Nephron (organoid): ENCODE data around the gene MAGI1.

Source experiments
- H3K27ac Mint-ChIP-seq, 3 experiments: 2 replicates each; pipeline ENCODE4 v1.8.0; 2020; ENCODE audit warnings: mixed read lengths in 3 of 3, mild to moderate bottlenecking in 2 of 3, moderate library complexity in 1 of 3
- H3K27me3 Mint-ChIP-seq: 2 replicates; pipeline ENCODE4 v1.8.0; 2021; ENCODE audit warnings: low read depth, mild to moderate bottlenecking, moderate library complexity, mixed read lengths
- H3K36me3 Mint-ChIP-seq: 2 replicates; pipeline ENCODE4 v1.8.0; 2020; ENCODE audit warnings: low read depth, mixed read lengths
- H3K4me1 Mint-ChIP-seq: 2 replicates; pipeline ENCODE4 v1.8.0; 2020; ENCODE audit warnings: mixed read lengths
- H3K4me3 Mint-ChIP-seq, 3 experiments: 2 replicates each; pipeline ENCODE4 v1.8.0; 2020; ENCODE audit warnings: mild to moderate bottlenecking in 3 of 3, mixed read lengths in 3 of 3, moderate library complexity in 2 of 3
- H3K9me3 Mint-ChIP-seq: 2 replicates; pipeline ENCODE4 v1.8.0; 2020; ENCODE audit warnings: mixed read lengths
- CTCF ChIP-seq, 3 experiments: fragments of 200-600 bp; sonication (generic); IDR thresholded peaks; one replicate each; pipeline ENCODE4 v1.5.0; 2021; ENCODE audit warnings: antibody characterized with exemption in 3 of 3; ENCODE audit not compliant: unreplicated experiment in 3 of 3

MAGI1 gene

GRCh38 chr3:65967451-65967850, 71.3 kb downstream of the MAGI1 start:
- Mint-ChIP-seq H3K4me3 (no peak overlapping the region), H3K9me3 (no peaks in the 10 kb centered on the region), H3K4me1 (peaks cover 9% of the 10 kb centered on the region), H3K36me3 (no peaks in the 10 kb centered on the region), H3K27ac (no peak overlapping the region), H3K27me3 (no peaks in the 10 kb centered on the region)
- no peak for TF ChIP-seq CTCF (IDR thresholded peaks at IDR 0.05; ENCODE audit: unreplicated experiment in 3 of 3)

- Mint-ChIP-seq H3K4me1 (peaks cover 12% of the 10 kb centered on the region), H3K27ac (no peak overlapping the region), H3K4me3 (no peak overlapping the region), H3K9me3 (no peaks in the 10 kb centered on the region), H3K36me3 (no peaks in the 10 kb centered on the region), H3K27me3 (no peaks in the 10 kb centered on the region)
- TF ChIP-seq CTCF (IDR thresholded peaks at IDR 0.05; ENCODE audit: unreplicated experiment in 3 of 3): no peak
Observed at GRCh38 chr3:65964838-65965237, 73.9 kb downstream of the MAGI1 start.

- peaks cover 16% of the 10 kb centered on the region for H3K4me1 Mint-ChIP-seq
- TF ChIP-seq CTCF (IDR thresholded peaks at IDR 0.05; ENCODE audit: unreplicated experiment in 3 of 3): no peak
- H3K27ac Mint-ChIP-seq: peak overlapping the region in 1 of 3 experiments; percentile 38
- H3K27me3 Mint-ChIP-seq: no peaks in the 10 kb centered on the region
- H3K4me3 Mint-ChIP-seq: no peak overlapping the region
- H3K36me3 Mint-ChIP-seq: no peaks in the 10 kb centered on the region
- no peaks in the 10 kb centered on the region for H3K9me3 Mint-ChIP-seq
Observed at GRCh38 chr3:65963787-65964677, 74.7 kb downstream of the MAGI1 start.

GRCh38 chr3:65961733-65962132, 77.0 kb downstream of the MAGI1 start:
- no peaks in the 10 kb centered on the region for H3K27me3 Mint-ChIP-seq
- H3K4me3 Mint-ChIP-seq: no peak overlapping the region
- H3K27ac Mint-ChIP-seq: peak overlapping the region in 2 of 3 experiments; percentile 21 to 74
- H3K9me3 Mint-ChIP-seq: no peaks in the 10 kb centered on the region
- H3K4me1 Mint-ChIP-seq: peaks cover 18% of the 10 kb centered on the region
- peaks cover 3% of the 10 kb centered on the region for H3K36me3 Mint-ChIP-seq
- no peak for TF ChIP-seq CTCF (IDR thresholded peaks at IDR 0.05; ENCODE audit: unreplicated experiment in 3 of 3)

GRCh38 chr3:65961128-65961527, 77.6 kb downstream of the MAGI1 start:
- peaks cover 18% of the 10 kb centered on the region for H3K4me1 Mint-ChIP-seq
- peaks cover 3% of the 10 kb centered on the region for H3K36me3 Mint-ChIP-seq
- TF ChIP-seq CTCF (IDR thresholded peaks at IDR 0.05; ENCODE audit: unreplicated experiment in 3 of 3): no peak
- H3K27me3 Mint-ChIP-seq: no peaks in the 10 kb centered on the region
- no peaks in the 10 kb centered on the region for H3K9me3 Mint-ChIP-seq
- H3K4me3 Mint-ChIP-seq: no peak overlapping the region
- H3K27ac Mint-ChIP-seq: peak overlapping the region; percentile 21 to 82 (median 74)

- Mint-ChIP-seq H3K4me1 (peaks cover 25% of the 10 kb centered on the region), H3K9me3 (no peaks in the 10 kb centered on the region), H3K4me3 (no peak overlapping the region), H3K27ac (peak overlapping the region; percentile 21 to 91 (median 82)), H3K27me3 (no peaks in the 10 kb centered on the region), H3K36me3 (peaks cover 3% of the 10 kb centered on the region)
- TF ChIP-seq CTCF (IDR thresholded peaks at IDR 0.05; ENCODE audit: unreplicated experiment in 3 of 3): no peak
Observed at GRCh38 chr3:65960087-65960486, 78.6 kb downstream of the MAGI1 start.
